Type B pancreatic cell (in vitro differentiated cells): Measurements from ENCODE around the gene BAIAP2. TPM values are rescaled to one million over a fixed set of nuclear protein-coding genes. Genes with fewer than 3 reads are reported as not detected.

Experiments
- DNase-seq: peaks from one replicate; pipeline ENCODE4 v3.0.0; 2021; ENCODE audit warnings: mixed read lengths; ENCODE audit not compliant: unreplicated experiment; ENCODE audit errors: extremely low spot score
- H3K27ac Mint-ChIP-seq: 2 replicates; pipeline ENCODE4 v1.8.0; 2021; ENCODE audit warnings: mild to moderate bottlenecking, mixed read lengths
- H3K27me3 Mint-ChIP-seq: 2 replicates; pipeline ENCODE4 v1.8.0; 2021; ENCODE audit warnings: mixed read lengths
- H3K36me3 Mint-ChIP-seq: 2 replicates; pipeline ENCODE4 v1.8.0; 2021; ENCODE audit warnings: mixed read lengths
- H3K4me1 Mint-ChIP-seq: one replicate; pipeline ENCODE4 v1.8.0; 2021; ENCODE audit warnings: mixed read lengths; ENCODE audit not compliant: unreplicated experiment
- H3K4me3 Mint-ChIP-seq: 2 replicates; pipeline ENCODE4 v1.8.0; 2021; ENCODE audit warnings: mild to moderate bottlenecking, mixed read lengths
- H3K9me3 Mint-ChIP-seq: 2 replicates; pipeline ENCODE4 v1.8.0; 2021; ENCODE audit warnings: mixed read lengths
- CTCF ChIP-seq: fragments of 200-600 bp; sonication (generic); conservative IDR thresholded peaks from 2 replicates; pipeline ENCODE4 v1.5.0; 2021; ENCODE audit warnings: antibody characterized with exemption, mild to moderate bottlenecking
- total RNA-seq: library from RNA; stranded (reverse); gene quantifications from 2 replicates; pipeline ENCODE4 v1.2.1, GENCODE V29; 2021; ENCODE audit warnings: low replicate concordance

The BAIAP2 gene
- total RNA-seq, 1 donor from 2014 or later: 62.7 TPM

- Mint-ChIP-seq H3K27me3 (no peaks in the 10 kb centered on the region), H3K36me3 (no peaks in the 10 kb centered on the region), H3K4me3 (no peak overlapping the region), H3K9me3 (no peaks in the 10 kb centered on the region), H3K4me1 (peaks cover 9% of the 10 kb centered on the region), H3K27ac (no peak overlapping the region)
- DNase-seq: no peak
- no peak for TF ChIP-seq CTCF
These were observed 80.3 kb downstream of the BAIAP2 start for GRCh38 chr17:81115219-81115618.

GRCh38 chr17:81115749-81116464 lies 81.0 kb downstream of the BAIAP2 start:
- H3K4me3 Mint-ChIP-seq: no peak overlapping the region
- no peak overlapping the region for H3K27ac Mint-ChIP-seq
- no peaks in the 10 kb centered on the region for H3K27me3 Mint-ChIP-seq
- H3K36me3 Mint-ChIP-seq: no peaks in the 10 kb centered on the region
- TF ChIP-seq CTCF: no peak
- no peak for DNase-seq
- H3K9me3 Mint-ChIP-seq: no peaks in the 10 kb centered on the region
- H3K4me1 Mint-ChIP-seq: peaks cover 9% of the 10 kb centered on the region

- no peaks in the 10 kb centered on the region for H3K36me3 Mint-ChIP-seq
- no peak for DNase-seq
- no peak overlapping the region for H3K27ac Mint-ChIP-seq
- peaks cover 9% of the 10 kb centered on the region for H3K4me1 Mint-ChIP-seq
- no peak overlapping the region for H3K4me3 Mint-ChIP-seq
- H3K9me3 Mint-ChIP-seq: no peaks in the 10 kb centered on the region
- no peaks in the 10 kb centered on the region for H3K27me3 Mint-ChIP-seq
- no peak for TF ChIP-seq CTCF
These were observed 81.8 kb downstream of the BAIAP2 start for GRCh38 chr17:81116704-81117103.

GRCh38 chr17:81117672-81118198 lies 82.8 kb downstream of the BAIAP2 start:
- TF ChIP-seq CTCF: no peak
- H3K36me3 Mint-ChIP-seq: no peaks in the 10 kb centered on the region
- no peaks in the 10 kb centered on the region for H3K9me3 Mint-ChIP-seq
- H3K4me3 Mint-ChIP-seq: no peak overlapping the region
- H3K27ac Mint-ChIP-seq: no peak overlapping the region
- no peaks in the 10 kb centered on the region for H3K27me3 Mint-ChIP-seq
- no peak for DNase-seq
- peaks cover 9% of the 10 kb centered on the region for H3K4me1 Mint-ChIP-seq

- TF ChIP-seq CTCF: no peak
- Mint-ChIP-seq H3K27ac (peak overlapping the region; percentile 70), H3K4me3 (peak overlapping the region; percentile 64), H3K9me3 (no peaks in the 10 kb centered on the region), H3K36me3 (no peaks in the 10 kb centered on the region), H3K27me3 (no peaks in the 10 kb centered on the region), H3K4me1 (peaks cover 9% of the 10 kb centered on the region)
- DNase-seq: no peak
These were observed 83.6 kb downstream of the BAIAP2 start for GRCh38 chr17:81118308-81119221.
